K562 (cell line): ENCODE measurements around the gene MAMDC4. TPM values are rescaled to one million over a fixed set of nuclear protein-coding genes. Genes with fewer than 3 reads are reported as not detected.

Experiments used
- CXXC5 ChIP-seq: fragments of 250-450 bp; sonication (Bioruptor Pico); IDR thresholded peaks from 2 replicates; pipeline ENCODE4 v1.8.0; 2022; ENCODE audit warnings: inconsistent platforms, mild to moderate bottlenecking, moderate library complexity
- ESRRA ChIP-seq: fragments of 450-650 bp; IDR thresholded peaks from 2 replicates; pipeline ENCODE4 v1.6.1; 2014; ENCODE audit warnings: low read depth, mild to moderate bottlenecking, moderate library complexity, borderline replicate concordance
- MGA ChIP-seq: fragments of 450-650 bp; IDR thresholded peaks from 2 replicates; pipeline ENCODE4 v1.6.1; 2016; ENCODE audit warnings: mild to moderate bottlenecking, moderate library complexity
- TARDBP ChIP-seq: fragments of 450-650 bp; IDR thresholded peaks from 2 replicates; pipeline ENCODE4 v1.6.1; 2016
- ZBTB7A ChIP-seq: IDR thresholded peaks from 2 replicates; pipeline ENCODE4 v1.6.1; 2011; ENCODE audit warnings: low read depth, mild to moderate bottlenecking, low read length, moderate library complexity, borderline replicate concordance; ENCODE audit not compliant: control insufficient read depth
- ZNF324 ChIP-seq: fragments of 250-450 bp; sonication (Bioruptor Pico); IDR thresholded peaks from 2 replicates; pipeline ENCODE4 v1.4.0; 2020; ENCODE audit warnings: mild to moderate bottlenecking
- polyA plus RNA-seq, 8 experiments: library from polyadenylated mRNA; depleted of rRNA in 4 of 8; stranded (reverse) in 5 of 8; unstranded in 3 of 8; fragments of >200 nt; fragmentation: Nextera tagmentation in 2 of 8; fragmentation: Illumina TruSeq in 1 of 8; extraction: Ambion mirVana in 2 of 8; extraction: Trizol in 1 of 8; gene quantifications; 2 replicates each; pipeline versions ENCODE4 v1.2.1 to v1.2.3, GENCODE V29; 2011 to 2014; ENCODE audit warnings: inconsistent platforms in 1 of 8, missing spikeins in 1 of 8
- total RNA-seq, 7 experiments: library from RNA; depleted of rRNA in 6 of 7; stranded (reverse); fragments of >200 nt in 6 of 7; fragmentation: Illumina TruSeq in 2 of 7; extraction: Trizol in 2 of 7; gene quantifications; 2 replicates each; pipeline versions ENCODE4 v1.2.1 to v1.2.3, GENCODE V29; 2011 to 2021; ENCODE audit warnings: low replicate concordance in 1 of 7
- TF ChIP-seq, protein P1 (sequence below): fragments of 250-450 bp; sonication (Bioruptor Pico); IDR thresholded peaks from 2 replicates; pipeline ENCODE4 v1.4.0; 2020

MAMDC4 gene
- total and polyA plus RNA-seq, 9 of the 15 experiments (the other 6 are each of a cell fraction or from before 2014, with no cell fraction given): 0.03 to 10.8 (median 1.5) TPM

DNA sequence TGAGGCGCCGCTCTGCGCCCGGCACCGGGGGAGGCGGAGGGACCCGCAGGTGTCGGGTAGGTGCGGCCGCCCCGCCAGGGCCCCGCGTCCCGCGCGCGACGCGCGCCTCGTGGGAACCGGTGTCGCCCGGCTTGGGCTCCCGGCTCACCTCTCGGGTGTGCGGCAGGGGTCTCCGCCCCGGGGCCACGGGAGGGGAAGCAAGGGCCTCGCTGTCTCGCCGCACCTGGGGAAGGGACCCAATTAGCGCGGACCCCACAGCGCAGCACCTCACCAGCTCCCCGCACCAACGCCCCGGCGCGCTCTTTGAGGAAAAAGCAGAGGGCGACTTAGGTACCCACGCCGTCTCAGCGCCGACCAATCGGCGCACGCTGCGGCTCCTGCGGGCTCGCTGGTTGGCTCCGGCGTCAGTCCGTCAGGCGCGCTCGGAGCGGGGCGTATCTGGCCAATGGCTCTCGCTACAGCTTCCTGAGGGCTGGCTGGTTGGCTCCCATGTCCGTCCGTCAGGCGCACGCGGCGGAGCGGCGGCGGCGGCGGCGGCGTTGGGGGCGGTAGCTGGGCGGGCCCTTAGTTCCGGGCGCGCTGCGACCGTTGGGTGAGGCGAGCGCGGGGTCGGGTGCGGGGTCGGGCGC is 33.9 kb downstream of the MAMDC4 start, which contains the start of gene TRAF2 (continued):
- TF ChIP-seq, protein P1, sequence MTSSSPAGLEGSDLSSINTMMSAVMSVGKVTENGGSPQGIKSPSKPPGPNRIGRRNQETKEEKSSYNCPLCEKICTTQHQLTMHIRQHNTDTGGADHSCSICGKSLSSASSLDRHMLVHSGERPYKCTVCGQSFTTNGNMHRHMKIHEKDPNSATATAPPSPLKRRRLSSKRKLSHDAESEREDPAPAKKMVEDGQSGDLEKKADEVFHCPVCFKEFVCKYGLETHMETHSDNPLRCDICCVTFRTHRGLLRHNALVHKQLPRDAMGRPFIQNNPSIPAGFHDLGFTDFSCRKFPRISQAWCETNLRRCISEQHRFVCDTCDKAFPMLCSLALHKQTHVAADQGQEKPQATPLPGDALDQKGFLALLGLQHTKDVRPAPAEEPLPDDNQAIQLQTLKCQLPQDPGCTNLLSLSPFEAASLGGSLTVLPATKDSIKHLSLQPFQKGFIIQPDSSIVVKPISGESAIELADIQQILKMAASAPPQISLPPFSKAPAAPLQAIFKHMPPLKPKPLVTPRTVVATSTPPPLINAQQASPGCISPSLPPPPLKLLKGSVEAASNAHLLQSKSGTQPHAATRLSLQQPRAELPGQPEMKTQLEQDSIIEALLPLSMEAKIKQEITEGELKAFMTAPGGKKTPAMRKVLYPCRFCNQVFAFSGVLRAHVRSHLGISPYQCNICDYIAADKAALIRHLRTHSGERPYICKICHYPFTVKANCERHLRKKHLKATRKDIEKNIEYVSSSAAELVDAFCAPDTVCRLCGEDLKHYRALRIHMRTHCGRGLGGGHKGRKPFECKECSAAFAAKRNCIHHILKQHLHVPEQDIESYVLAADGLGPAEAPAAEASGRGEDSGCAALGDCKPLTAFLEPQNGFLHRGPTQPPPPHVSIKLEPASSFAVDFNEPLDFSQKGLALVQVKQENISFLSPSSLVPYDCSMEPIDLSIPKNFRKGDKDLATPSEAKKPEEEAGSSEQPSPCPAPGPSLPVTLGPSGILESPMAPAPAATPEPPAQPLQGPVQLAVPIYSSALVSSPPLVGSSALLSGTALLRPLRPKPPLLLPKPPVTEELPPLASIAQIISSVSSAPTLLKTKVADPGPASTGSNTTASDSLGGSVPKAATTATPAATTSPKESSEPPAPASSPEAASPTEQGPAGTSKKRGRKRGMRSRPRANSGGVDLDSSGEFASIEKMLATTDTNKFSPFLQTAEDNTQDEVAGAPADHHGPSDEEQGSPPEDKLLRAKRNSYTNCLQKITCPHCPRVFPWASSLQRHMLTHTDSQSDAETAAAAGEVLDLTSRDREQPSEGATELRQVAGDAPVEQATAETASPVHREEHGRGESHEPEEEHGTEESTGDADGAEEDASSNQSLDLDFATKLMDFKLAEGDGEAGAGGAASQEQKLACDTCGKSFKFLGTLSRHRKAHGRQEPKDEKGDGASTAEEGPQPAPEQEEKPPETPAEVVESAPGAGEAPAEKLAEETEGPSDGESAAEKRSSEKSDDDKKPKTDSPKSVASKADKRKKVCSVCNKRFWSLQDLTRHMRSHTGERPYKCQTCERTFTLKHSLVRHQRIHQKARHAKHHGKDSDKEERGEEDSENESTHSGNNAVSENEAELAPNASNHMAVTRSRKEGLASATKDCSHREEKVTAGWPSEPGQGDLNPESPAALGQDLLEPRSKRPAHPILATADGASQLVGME (CRISPR knock-in tag): peak; percentile 89
- TF ChIP-seq CXXC5 (CRISPR knock-in tag) (peak; percentile 100), ZBTB7A (peak; percentile 55; the same call in 1 of the 2 replicates), TARDBP (0 out of 2 replicates have a peak, but pooled peaks have one; percentile 25), MGA (0 out of 2 replicates have a peak, but pooled peaks have one; percentile 48), ESRRA (no peak; the same call in 1 of the 2 replicates), ZNF324 (CRISPR knock-in tag) (0 out of 2 replicates have a peak, but pooled peaks have one; percentile 28)
